ENCODE results near the gene FOXN3.

GRCh38 chr14:89408907-89409700 lies 7.9 kb downstream of the FOXN3 start:
- no peak for TF ChIP-seq POLR2A (IDR thresholded peaks at IDR 0.05)
- TF ChIP-seq CTCF (IDR thresholded peaks at IDR 0.05) = no peak

Measured in ovary (tissue), 3 donors.